Cerebellar cortex (tissue), 1 donor: ENCODE measurements around the gene LPIN1.
A peak's percentile ranks its signal among the peaks of the same experiment; 100 is the strongest.

Experiments
- DNase-seq: peaks from one replicate; pipeline ENCODE4 v3.0.0-alpha.2; 2015; ENCODE audit warnings: low spot score

LPIN1 gene

GRCh38 chr2:11762031-11762430 is 15.6 kb downstream of the LPIN1 start:
- DNase-seq, result no peak

DNA sequence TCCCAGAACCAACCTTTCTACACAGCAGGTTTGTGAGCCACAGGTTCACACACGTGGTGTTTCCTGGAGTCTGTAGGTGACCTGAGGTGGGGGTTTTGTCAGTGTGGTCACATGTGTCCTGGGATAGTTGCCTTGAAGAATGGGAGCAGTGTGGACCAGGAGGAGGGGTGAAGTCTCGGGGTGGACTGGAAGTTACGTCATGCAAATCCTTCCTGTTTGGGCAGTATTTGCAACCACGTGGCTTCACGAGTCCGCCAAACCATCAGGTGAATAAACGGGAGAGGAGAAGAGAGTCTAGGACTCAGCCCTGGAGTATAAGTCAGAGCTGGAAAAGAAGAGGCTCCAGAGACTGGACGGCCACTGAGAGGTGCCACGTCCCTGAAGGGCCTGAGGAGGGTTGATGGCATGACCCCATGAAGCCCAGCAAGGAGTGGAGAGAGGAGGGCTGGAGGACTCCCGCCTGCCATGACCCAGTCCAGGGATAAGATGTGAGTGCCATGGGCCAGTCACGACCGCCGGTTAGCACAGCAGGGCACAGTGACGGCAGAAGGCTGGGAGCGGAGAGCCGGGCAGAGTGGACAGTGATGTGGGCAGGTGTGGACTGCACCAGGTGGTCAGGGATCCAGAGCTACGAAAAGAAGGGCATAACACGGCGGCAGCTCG is 16.5 kb downstream of the LPIN1 start:
- no peak for DNase-seq

- DNase-seq, result peak; percentile 33
Observed at GRCh38 chr2:11764359-11764758, 17.9 kb downstream of the LPIN1 start.

DNA sequence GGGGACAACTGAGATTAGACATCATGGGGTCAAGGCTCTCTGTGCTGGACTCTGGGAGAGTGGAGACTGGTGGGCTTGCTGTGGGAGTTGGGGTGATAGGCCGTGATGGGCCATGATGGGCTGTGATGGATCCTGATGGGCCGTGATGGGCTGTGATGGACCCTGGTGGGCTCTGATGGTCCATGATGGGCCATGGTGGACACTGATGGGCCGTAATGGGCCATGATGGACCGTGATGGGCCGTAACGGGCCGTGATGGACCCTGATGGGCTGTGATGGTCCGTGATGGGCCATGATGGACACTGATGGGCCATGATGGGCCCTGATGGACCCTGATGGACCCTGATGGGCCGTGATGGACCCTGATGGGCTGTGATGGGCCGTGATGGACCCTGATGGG is 18.5 kb downstream of the LPIN1 start:
- no peak for DNase-seq

- DNase-seq, result no peak
Observed at GRCh38 chr2:11765501-11765900, 19.1 kb downstream of the LPIN1 start.

DNA sequence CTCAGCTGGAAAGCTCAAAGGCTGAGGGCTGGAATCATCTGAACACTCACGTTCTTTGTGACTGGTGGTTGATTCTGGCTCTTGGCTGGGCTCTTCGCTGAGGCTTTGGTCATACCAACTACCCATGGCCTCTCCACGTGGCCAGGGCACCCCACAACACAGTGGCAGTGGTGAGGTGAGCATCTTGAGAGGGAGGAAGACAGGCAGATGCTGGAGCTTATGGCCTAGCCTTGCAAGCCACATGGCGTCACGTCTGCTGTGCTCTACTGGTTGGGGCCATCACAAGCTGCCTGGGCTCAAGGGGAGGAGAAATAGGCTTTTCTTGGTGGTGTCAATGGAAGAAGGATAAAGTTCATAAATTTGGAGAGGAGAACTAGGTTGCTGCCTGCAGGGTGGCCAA is 19.6 kb downstream of the LPIN1 start:
- no peak for DNase-seq

DNA sequence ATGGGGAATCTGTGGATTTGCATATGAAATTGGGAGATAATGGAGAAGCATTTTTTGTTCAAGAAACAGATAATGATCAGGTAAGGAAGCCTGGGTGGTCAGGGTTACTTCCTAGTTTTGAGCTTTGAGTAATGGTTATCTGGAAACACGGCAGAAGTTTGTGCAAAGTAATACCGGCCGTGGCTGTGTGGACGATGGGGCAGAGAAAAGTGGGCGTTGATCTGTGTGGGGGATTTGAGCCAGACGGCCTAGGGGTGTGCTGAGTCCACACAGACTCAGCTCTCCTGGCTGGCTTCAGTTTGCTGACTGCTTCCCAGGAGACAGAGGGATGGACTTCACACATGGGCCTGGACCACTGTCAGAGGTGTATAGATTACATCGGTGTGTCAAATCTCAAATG is 21.3 kb downstream of the LPIN1 start:
- DNase-seq, result no peak

DNA sequence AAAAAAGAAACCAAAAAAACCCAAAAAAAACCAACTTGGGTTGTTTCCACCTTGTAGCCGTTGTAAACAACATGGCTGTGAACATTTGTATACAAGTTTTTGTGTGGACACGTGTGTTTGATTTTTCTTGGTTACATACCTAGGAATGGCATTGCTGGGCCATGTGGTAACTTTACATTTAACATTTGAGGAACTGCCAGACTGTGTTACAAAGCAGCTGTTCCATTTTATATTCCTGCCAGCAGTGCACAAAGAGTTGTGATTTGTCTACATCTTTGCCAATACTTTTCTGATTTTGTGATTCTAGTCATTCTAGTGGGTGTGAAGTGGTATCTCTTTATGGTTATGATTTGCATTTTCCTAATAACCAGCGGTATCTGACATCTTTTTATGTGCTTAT is 22.5 kb downstream of the LPIN1 start:
- DNase-seq, result no peak

DNA sequence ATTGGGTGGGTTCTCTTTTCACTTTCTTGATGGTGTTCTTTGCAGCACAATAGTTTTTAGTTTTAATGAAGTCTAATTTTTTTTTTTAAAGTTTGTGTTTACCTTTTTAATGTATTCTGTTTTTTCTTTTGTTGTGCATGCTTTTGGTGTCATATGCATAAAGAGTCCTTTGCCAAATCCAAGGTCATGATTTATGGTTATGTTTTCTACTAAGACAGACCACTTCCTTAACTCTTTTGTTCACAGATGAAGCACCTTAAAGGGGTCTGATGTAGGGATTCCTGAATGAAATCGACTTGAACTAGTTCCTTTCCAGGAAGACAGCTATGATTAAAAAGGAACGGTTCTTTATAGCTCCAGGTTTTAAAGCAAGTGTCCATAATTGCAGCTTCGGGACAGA is 23.1 kb downstream of the LPIN1 start:
- DNase-seq, result no peak

GRCh38 chr2:11770531-11771188 is 24.2 kb downstream of the LPIN1 start:
- no peak for DNase-seq

DNA sequence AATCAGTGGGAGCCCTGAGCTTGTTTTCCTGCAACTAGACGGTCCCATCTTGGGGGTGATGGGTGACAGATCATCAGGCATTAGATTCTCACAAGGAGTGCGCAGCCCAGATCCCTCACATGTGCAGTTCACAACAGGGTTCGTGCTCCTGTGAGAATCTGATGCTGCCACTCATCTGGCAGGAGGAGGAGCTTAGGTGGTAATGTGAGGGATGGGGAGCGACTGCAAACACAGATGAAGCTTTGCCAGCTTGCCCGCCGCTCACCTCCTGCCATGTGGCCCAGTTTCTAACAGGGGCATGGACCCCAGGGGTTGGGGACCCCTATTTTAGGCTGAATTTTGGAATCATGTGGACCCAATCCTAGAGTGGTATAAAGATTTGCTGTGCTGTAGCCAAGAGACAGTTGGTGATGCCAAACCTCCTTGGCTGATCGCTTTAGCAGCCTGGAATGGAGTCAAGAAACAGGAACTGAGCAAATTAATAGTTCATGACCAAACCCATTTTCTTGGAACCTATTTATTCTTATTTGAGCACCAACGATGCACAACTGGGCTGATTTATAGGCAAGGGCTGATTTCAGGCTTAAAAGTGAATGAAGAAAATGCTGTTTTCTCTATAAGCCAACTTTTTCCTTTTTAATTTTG is 25.7 kb downstream of the LPIN1 start:
- DNase-seq, result peak; percentile 81

DNA sequence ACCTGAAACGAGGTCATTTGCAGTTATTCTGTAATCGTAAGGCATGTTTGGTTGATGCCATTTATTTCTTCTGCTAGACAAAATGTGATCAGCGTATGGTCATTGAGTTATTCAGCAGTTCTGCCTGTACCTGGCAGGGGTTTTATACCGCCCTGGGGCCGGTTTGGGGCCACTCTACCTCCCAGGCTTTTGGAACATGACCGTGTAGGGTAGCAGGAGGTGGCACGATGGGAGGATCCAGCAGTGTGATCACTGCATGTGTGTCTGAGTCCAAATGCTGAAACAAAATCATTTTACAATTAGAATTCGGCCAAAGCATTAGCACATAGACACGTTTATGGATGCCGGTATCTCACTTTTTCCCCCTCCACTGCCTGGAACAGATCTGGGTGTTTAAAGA is 26.7 kb downstream of the LPIN1 start:
- no peak for DNase-seq

DNA sequence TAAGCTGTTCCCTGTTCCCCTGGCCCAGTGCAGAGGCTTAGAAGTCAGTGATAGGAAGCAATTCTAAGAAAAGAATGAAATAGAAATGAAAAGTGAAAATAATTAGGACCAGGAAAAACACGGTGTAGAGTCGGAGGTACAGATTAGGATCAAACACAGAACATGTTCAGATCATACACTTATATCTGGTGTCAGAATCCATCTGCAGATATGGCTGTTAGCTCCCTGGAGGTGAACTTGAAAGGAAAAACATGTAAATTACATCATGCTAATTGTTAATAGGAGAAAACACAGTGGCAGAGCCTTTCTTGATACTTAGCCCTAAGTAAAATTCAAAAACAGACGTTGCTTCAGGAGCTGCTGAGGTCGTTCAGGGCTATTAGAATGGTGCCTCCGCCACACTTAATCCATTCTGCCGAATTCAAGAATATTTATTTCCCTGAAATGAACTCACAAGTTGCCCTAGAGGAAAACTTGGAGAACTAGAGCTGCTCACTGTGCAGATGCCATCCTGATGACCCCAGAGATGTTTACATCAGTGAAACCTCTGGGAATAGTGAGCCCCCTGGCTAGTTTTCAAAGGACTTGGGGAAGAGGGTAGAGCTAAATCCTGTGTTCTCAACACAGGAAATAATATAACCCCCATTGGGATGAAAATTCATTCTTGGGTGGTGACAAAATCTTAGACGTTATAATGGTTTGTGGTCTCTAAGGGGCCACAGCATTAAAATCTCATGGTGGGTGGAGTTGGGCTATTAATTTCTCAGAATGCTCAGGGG is 27.5 kb downstream of the LPIN1 start:
- no peak for DNase-seq

GRCh38 chr2:11774600-11774999 is 28.2 kb downstream of the LPIN1 start:
- DNase-seq, result no peak

GRCh38 chr2:11775384-11775783 is 29.0 kb downstream of the LPIN1 start:
- no peak for DNase-seq

- DNase-seq, result no peak
Observed at GRCh38 chr2:11777066-11777782, 30.8 kb downstream of the LPIN1 start.

DNA sequence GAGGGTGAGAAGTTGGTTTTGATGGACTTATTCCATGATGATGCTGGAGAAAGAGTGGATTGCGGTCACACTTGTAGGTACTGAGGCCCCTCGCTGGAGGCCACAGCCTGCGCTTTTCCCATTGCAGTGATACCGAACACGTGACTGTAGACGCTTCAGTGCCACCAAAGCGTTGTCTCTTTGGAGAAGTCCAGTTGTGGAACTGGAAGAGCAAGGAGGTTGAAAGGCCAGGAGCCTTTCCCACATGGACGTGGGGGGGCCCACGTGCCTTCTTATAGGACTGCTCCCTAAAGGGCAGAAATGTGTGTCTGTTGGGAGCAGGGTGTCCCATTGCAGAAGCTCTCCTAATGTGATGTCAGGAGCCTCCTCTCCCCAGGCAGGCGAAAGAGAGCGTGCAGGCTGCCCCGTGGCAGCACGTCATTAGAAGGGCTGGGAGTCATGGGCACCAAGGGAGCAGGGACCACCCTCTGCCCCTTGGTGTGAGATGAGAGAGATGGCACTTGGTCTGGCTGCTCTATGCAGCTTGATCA is 31.5 kb downstream of the LPIN1 start:
- no peak for DNase-seq

DNA sequence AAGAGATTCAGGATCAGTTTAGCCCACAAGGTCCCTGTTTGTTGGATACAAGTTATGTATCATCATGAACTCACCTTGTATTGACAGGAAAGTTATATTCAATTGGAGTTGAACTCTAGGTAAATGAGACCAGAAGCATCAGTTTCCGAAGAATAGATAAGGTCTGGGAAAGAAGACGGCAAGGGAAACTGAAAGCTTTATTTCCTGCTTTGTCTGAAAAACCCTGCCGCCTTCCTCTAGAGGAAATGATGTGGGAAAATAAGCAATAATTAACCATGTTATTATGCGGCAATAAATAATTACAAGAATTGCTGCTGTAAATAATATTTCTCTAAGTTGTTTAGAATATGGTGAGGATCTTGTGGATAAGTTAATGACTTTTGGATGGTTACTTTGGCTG is 32.0 kb downstream of the LPIN1 start:
- DNase-seq, result no peak

DNA sequence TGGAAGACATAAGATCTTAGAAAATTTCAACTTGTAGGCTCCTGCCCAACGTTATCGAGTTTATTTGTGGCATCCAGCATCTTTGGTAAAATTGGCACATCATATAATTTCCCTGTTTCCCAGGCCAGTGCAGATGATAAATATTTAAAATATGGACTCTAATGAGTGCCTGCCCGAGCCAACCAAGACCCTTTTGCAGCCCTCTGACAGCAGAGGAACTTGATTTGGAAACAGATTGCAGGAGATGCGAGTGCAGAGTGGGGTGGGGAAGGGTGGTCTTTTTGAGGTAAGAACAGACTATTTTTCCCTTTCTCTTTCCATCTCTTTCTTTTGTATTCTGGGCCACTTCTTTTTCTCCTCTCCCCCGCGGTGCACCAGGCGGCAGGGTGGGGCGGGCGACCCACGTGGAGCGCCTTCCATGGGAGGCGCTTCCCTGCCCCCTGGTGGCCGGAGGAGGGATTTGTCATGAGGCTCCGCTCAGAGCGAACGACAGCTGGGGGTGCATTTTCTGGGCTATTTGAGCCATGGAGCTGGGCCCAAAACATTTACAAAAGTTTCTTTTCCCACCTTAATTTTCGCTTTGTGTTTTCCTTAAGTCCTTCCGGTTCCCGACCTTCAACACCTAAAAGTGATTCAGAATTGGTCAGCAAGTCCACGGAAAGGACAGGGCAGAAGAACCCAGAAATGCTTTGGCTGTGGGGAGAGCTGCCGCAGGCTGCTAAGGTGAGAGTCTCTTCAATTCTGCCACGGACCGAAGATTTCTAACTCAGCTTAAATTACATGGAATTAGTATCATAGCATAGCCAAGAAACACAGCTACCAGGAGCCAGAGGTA is 32.7 kb downstream of the LPIN1 start:
- DNase-seq, result peak; percentile 79

DNA sequence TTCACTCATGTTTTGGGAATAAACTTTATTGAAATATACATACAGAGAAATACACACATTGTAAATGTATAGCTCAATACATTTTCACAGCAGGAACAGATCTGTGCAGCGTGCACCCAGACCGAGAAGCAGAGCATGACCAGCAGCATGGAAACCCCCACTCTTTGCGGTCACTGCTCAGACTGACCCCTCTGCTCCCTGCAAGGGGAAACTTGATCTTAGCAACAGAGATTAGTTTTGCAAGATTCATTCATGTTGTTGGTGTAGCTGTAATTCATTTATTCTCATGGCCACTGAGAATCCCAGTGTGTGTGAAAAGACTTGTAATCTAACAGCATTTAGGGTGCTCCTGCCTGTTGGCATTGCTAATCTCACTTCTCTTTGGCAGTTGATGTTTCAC is 35.2 kb downstream of the LPIN1 start:
- DNase-seq, result no peak

GRCh38 chr2:11784280-11784679 is 37.8 kb downstream of the LPIN1 start:
- no peak for DNase-seq
